Hepatocyte (in vitro differentiated cells): ENCODE results near the gene TCHH. TPM values are rescaled to one million over a fixed set of nuclear protein-coding genes. Genes with fewer than 3 reads are reported as not detected.

Experiments used
- DNase-seq: peaks from one replicate; pipeline ENCODE4 v3.0.0-alpha.2; 2016; ENCODE audit warnings: low spot score
- H2AFZ ChIP-seq: fragments of 200-600 bp; sonication (generic); 2 replicates; pipeline ENCODE4 v1.6.0; 2016; ENCODE audit warnings: antibody characterized with exemption, mild to moderate bottlenecking
- H3K27ac ChIP-seq: fragments of 200-600 bp; sonication (generic); 2 replicates; pipeline ENCODE4 v1.5.1; 2016; ENCODE audit warnings: mild to moderate bottlenecking
- H3K27me3 ChIP-seq: fragments of 200-600 bp; sonication (generic); 2 replicates; pipeline ENCODE4 v1.6.1; 2016
- H3K36me3 ChIP-seq: fragments of 200-600 bp; sonication (generic); replicated peaks from 2 replicates; pipeline ENCODE4 v1.5.1; 2016; ENCODE audit warnings: low read depth; ENCODE audit not compliant: insufficient read depth
- H3K4me1 ChIP-seq: fragments of 200-600 bp; sonication (generic); 2 replicates; pipeline ENCODE4 v1.5.1; 2016; ENCODE audit warnings: mild to moderate bottlenecking, moderate library complexity; ENCODE audit not compliant: insufficient read depth
- H3K4me2 ChIP-seq: fragments of 200-600 bp; sonication (generic); 2 replicates; pipeline ENCODE4 v1.6.0; 2016
- H3K4me3 ChIP-seq: fragments of 200-600 bp; sonication (generic); 2 replicates; pipeline ENCODE4 v1.5.1; 2016; ENCODE audit warnings: mild to moderate bottlenecking
- H3K79me2 ChIP-seq: fragments of 200-600 bp; sonication (generic); 2 replicates; pipeline ENCODE4 v1.6.0; 2017; ENCODE audit warnings: mild to moderate bottlenecking
- H3K9me2 ChIP-seq: fragments of 200-600 bp; sonication (generic); replicated peaks from 2 replicates; pipeline ENCODE4 v1.6.0; 2017; ENCODE audit warnings: mild to moderate bottlenecking; ENCODE audit not compliant: insufficient read depth
- H3K9me3 ChIP-seq: fragments of 200-600 bp; sonication (generic); 2 replicates; pipeline ENCODE4 v1.5.1; 2016; ENCODE audit warnings: low read depth, mild to moderate bottlenecking
- H4K20me1 ChIP-seq: fragments of 200-600 bp; sonication (generic); 2 replicates; pipeline ENCODE4 v1.6.0; 2016; ENCODE audit warnings: mild to moderate bottlenecking; ENCODE audit not compliant: insufficient read depth, poor library complexity, severe bottlenecking
- CTCF ChIP-seq: fragments of 200-600 bp; sonication (generic); IDR thresholded peaks from 2 replicates; pipeline ENCODE4 v1.5.1; 2016; ENCODE audit warnings: antibody characterized with exemption, mild to moderate bottlenecking; ENCODE audit not compliant: poor library complexity
- EZH2 ChIP-seq: fragments of 200-600 bp; sonication (generic); IDR thresholded peaks from 2 replicates; pipeline ENCODE4 v1.6.1; 2016; ENCODE audit warnings: antibody characterized with exemption, mild to moderate bottlenecking, borderline replicate concordance
- EZH2phosphoT487 ChIP-seq: fragments of 200-600 bp; sonication (generic); IDR thresholded peaks from one replicate; pipeline ENCODE4 v1.6.1; 2018; ENCODE audit warnings: antibody characterized with exemption, mild to moderate bottlenecking, low read depth, moderate library complexity; ENCODE audit not compliant: unreplicated experiment, severe bottlenecking
- WGBS: methylation state at CpG from one replicate; pipeline ENCODE4 v1.1.6; 2016; ENCODE audit warnings: low lambda C conversion rate; ENCODE audit errors: missing lambda C conversion rate; 5-methylcytosine and 5-hydroxymethylcytosine counted together
- polyA plus RNA-seq: library from polyadenylated mRNA; unstranded; fragments of >200 nt; fragmentation: Nextera tagmentation; extraction: Ambion mirVana; gene quantifications from 2 replicates; pipeline ENCODE4 v1.2.1, GENCODE V29; 2016
- total RNA-seq: library from RNA; depleted of rRNA; stranded (reverse); fragments of >200 nt; gene quantifications from 2 replicates; pipeline ENCODE4 v1.2.3, GENCODE V29; 2014

Gene TCHH
- total and polyA plus RNA-seq, 2 experiments from 2014 or later, result not detected

- no peak overlapping the region for H3K27ac ChIP-seq
- H3K9me2 ChIP-seq, result no peaks in the 10 kb centered on the region
- H2AFZ ChIP-seq, result no peak overlapping the region
- no peak for TF ChIP-seq EZH2
- TF ChIP-seq EZH2phosphoT487, result no peak
- no peak for TF ChIP-seq CTCF
- no peak overlapping the region for H3K4me2 ChIP-seq
- no peaks in the 10 kb centered on the region for H4K20me1 ChIP-seq
- H3K36me3 ChIP-seq, result no peaks in the 10 kb centered on the region
- H3K9me3 ChIP-seq, result no peaks in the 10 kb centered on the region
- H3K4me3 ChIP-seq, result no peak overlapping the region
- no peak for DNase-seq
- no peaks in the 10 kb centered on the region for H3K79me2 ChIP-seq
- no peaks in the 10 kb centered on the region for H3K4me1 ChIP-seq
- H3K27me3 ChIP-seq, result peaks cover 8% of the 10 kb centered on the region
Measured at GRCh38 chr1:152130186-152130585, 14.9 kb upstream of the TCHH start.

- no peak for TF ChIP-seq CTCF
- TF ChIP-seq EZH2, result no peak
- no peak for TF ChIP-seq EZH2phosphoT487
Measured at GRCh38 chr1:152127673-152128072, 12.4 kb upstream of the TCHH start.

GRCh38 chr1:152125834-152126443 is 10.7 kb upstream of the TCHH start:
- Histone ChIP-seq H3K9me2 (no peaks in the 10 kb centered on the region), H3K36me3 (no peaks in the 10 kb centered on the region), H3K4me2 (no peak overlapping the region), H3K4me1 (no peaks in the 10 kb centered on the region), H2AFZ (no peak overlapping the region), H3K9me3 (no peaks in the 10 kb centered on the region), H3K4me3 (no peak overlapping the region), H3K79me2 (no peaks in the 10 kb centered on the region), H3K27ac (no peak overlapping the region), H4K20me1 (no peaks in the 10 kb centered on the region), H3K27me3 (peaks cover 8% of the 10 kb centered on the region)
- no peak for TF ChIP-seq EZH2phosphoT487
- no peak for TF ChIP-seq EZH2
- TF ChIP-seq CTCF, result no peak
- DNase-seq, result no peak
- WGBS, result 68% methylated on average over 6 of the region's 6 CpGs

More at GRCh38 chr1:152127673-152128072, 12.4 kb upstream of the TCHH start:
- Histone ChIP-seq H3K79me2 (no peaks in the 10 kb centered on the region), H3K27ac (no peak overlapping the region), H3K4me1 (no peaks in the 10 kb centered on the region), H3K4me2 (no peak overlapping the region), H3K27me3 (peaks cover 8% of the 10 kb centered on the region), H3K4me3 (no peak overlapping the region), H2AFZ (no peak overlapping the region), H4K20me1 (no peaks in the 10 kb centered on the region), H3K36me3 (no peaks in the 10 kb centered on the region), H3K9me3 (no peaks in the 10 kb centered on the region), H3K9me2 (no peaks in the 10 kb centered on the region)
- DNase-seq, result no peak

GRCh38 chr1:152118915-152119314 is 3.7 kb upstream of the TCHH start:
- Histone ChIP-seq H3K27ac (no peak overlapping the region), H3K36me3 (no peaks in the 10 kb centered on the region), H3K4me1 (no peaks in the 10 kb centered on the region), H3K79me2 (no peaks in the 10 kb centered on the region), H3K4me3 (no peak overlapping the region), H3K4me2 (no peak overlapping the region), H3K9me3 (no peaks in the 10 kb centered on the region), H3K27me3 (peaks cover 32% of the 10 kb centered on the region), H4K20me1 (no peaks in the 10 kb centered on the region), H2AFZ (no peak overlapping the region), H3K9me2 (no peaks in the 10 kb centered on the region)
- 92% methylated on average over 1 of the region's 1 CpG for WGBS
- no peak for DNase-seq
- TF ChIP-seq EZH2phosphoT487 (no peak), EZH2 (no peak)
